ENCODE measurements around the gene GPS2. TPM values are rescaled to one million over a fixed set of nuclear protein-coding genes. Genes with fewer than 3 reads are reported as not detected.

Gene GPS2
- total and polyA plus RNA-seq, 7 donors: 71.8 to 197 (median 101) TPM

DNA sequence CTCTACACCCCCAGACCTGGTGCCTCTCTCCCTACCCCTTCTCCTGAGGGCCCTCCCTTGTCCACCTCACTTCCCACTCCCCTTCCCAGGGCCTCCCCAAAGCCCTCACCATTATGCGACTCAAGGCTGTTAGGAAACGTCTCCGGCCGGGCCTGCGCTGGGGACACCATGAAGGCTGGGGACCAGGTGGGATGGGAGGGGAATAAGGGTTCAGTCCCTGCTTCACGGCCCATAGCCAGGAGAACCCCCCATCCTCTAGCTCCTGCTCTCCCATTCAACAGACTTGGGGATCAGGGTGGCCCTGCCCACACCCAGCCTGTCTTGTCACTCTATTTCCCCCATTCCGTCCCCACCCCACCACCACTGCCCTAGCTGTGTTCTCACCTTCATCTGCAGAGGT, 11.9 kb upstream of the GPS2 start:
- no peaks in the 10 kb centered on the region for H3K27me3 ChIP-seq (ENCODE audit: insufficient read depth in 3 of 3, low read length in 2 of 3)
- peaks cover 5 to 50% of the 10 kb centered on the region in 2 donors for H3K36me3 ChIP-seq (ENCODE audit: insufficient read depth in 1 of 2, low read depth in 1 of 2)
- ATAC-seq (no peak), DNase-seq (no peak)
- 81 to 87% (median 86%) methylated on average over 6 to 7 of the region's 7 CpGs for WGBS, 3 donors
- H3K27ac ChIP-seq: no peak overlapping the region
- no peaks in the 10 kb centered on the region for H3K9me3 ChIP-seq
- TF ChIP-seq, protein P1, sequence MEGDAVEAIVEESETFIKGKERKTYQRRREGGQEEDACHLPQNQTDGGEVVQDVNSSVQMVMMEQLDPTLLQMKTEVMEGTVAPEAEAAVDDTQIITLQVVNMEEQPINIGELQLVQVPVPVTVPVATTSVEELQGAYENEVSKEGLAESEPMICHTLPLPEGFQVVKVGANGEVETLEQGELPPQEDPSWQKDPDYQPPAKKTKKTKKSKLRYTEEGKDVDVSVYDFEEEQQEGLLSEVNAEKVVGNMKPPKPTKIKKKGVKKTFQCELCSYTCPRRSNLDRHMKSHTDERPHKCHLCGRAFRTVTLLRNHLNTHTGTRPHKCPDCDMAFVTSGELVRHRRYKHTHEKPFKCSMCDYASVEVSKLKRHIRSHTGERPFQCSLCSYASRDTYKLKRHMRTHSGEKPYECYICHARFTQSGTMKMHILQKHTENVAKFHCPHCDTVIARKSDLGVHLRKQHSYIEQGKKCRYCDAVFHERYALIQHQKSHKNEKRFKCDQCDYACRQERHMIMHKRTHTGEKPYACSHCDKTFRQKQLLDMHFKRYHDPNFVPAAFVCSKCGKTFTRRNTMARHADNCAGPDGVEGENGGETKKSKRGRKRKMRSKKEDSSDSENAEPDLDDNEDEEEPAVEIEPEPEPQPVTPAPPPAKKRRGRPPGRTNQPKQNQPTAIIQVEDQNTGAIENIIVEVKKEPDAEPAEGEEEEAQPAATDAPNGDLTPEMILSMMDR (IDR thresholded peaks at IDR 0.05): no peak
- no peak overlapping the region for H3K4me3 ChIP-seq
- peaks cover 12% of the 10 kb centered on the region for H3K4me1 ChIP-seq
- intact Hi-C loops (cut with DNase I): no loop called here

DNA sequence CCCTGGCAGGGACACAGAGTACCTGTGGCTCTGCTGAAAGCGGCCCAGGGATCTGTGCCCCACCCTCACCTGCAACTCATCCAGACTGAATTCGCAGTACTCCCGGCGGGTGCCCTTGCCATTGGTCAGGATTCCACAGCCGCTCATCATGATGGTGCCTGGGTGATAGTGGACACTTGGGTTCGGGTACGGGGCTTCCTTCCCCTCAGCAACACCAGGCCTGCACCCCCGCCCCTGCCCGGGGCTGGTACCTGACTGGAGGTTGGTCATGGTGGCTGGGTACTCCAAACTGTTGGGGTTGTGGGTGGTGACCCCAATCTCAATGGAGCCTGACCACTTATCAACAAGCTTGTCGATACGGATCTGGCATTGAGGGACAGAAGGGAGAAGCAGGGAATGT, 11.0 kb upstream of the GPS2 start:
- peaks cover 5 to 59% of the 10 kb centered on the region in 2 donors for H3K36me3 ChIP-seq (ENCODE audit: insufficient read depth in 1 of 2, low read depth in 1 of 2)
- H3K4me1 ChIP-seq: peaks cover 12% of the 10 kb centered on the region
- no peak for ATAC-seq
- no peak overlapping the region for H3K27ac ChIP-seq
- 88 to 92% (median 92%) methylated on average over 11 of the region's 11 CpGs for WGBS, 3 donors
- no peak overlapping the region for H3K4me3 ChIP-seq
- intact Hi-C loops (cut with DNase I): no loop called here
- no peaks in the 10 kb centered on the region for H3K9me3 ChIP-seq
- DNase-seq: no peak
- H3K27me3 ChIP-seq (ENCODE audit: insufficient read depth in 3 of 3, low read length in 2 of 3): no peaks in the 10 kb centered on the region
- TF ChIP-seq, protein P1 (IDR thresholded peaks at IDR 0.05): no peak

- intact Hi-C loops (cut with DNase I): no loop called here
- Histone ChIP-seq H3K27ac (no peak overlapping the region), H3K9me3 (no peaks in the 10 kb centered on the region), H3K4me3 (no peak overlapping the region), H3K27me3 (ENCODE audit: insufficient read depth in 3 of 3, low read length in 2 of 3) (no peaks in the 10 kb centered on the region), H3K36me3 (ENCODE audit: insufficient read depth in 1 of 2, low read depth in 1 of 2) (peaks cover 11 to 70% of the 10 kb centered on the region in 2 donors), H3K4me1 (peaks cover 12% of the 10 kb centered on the region)
- DNase-seq: no peak
- no peak for ATAC-seq
- TF ChIP-seq, protein P1 (IDR thresholded peaks at IDR 0.05): no peak
- 90 to 93% (median 92%) methylated on average over 16 to 19 of the region's 19 CpGs for WGBS, 3 donors
These were observed 9.9 kb upstream of the GPS2 start for GRCh38 chr17:7325031-7325528.

- 81 to 89% (median 88%) methylated on average over 3 of the region's 3 CpGs for WGBS, 3 donors
- peaks cover 11 to 77% of the 10 kb centered on the region in 2 donors for H3K36me3 ChIP-seq (ENCODE audit: insufficient read depth in 1 of 2, low read depth in 1 of 2)
- no peaks in the 10 kb centered on the region for H3K9me3 ChIP-seq
- intact Hi-C loops (cut with DNase I): no loop called here
- no peaks in the 10 kb centered on the region for H3K27me3 ChIP-seq (ENCODE audit: insufficient read depth in 3 of 3, low read length in 2 of 3)
- ATAC-seq (no peak), DNase-seq (no peak)
- peaks cover 12% of the 10 kb centered on the region for H3K4me1 ChIP-seq
- H3K27ac ChIP-seq: no peak overlapping the region
- H3K4me3 ChIP-seq: no peak overlapping the region
- TF ChIP-seq, protein P1 (IDR thresholded peaks at IDR 0.05): no peak
These were observed 9.2 kb upstream of the GPS2 start for GRCh38 chr17:7324438-7324779.

All from psoas muscle (tissue), 8 donors.